Bronchial epithelial cell (primary cell): ENCODE measurements around the gene USP15. TPM values are rescaled to one million over a fixed set of nuclear protein-coding genes. Genes with fewer than 3 reads are reported as not detected.

Experiments
- DNase-seq: peaks from one replicate; pipeline ENCODE4 v3.0.0-alpha.2; 2010; ENCODE audit warnings: low read depth
- FAIRE-seq: peaks from 2 replicates; lab custom pipeline; 2011; peaks lifted over from hg19 to GRCh38; lab: Jason Lieb, UNC
- H3K27me3 ChIP-seq: 2 replicates; pipeline ENCODE4 v1.5.1; 2011; ENCODE audit warnings: low read length; ENCODE audit not compliant: control insufficient read depth, insufficient read depth
- H3K36me3 ChIP-seq: 2 replicates; pipeline ENCODE4 v1.5.1; 2011; ENCODE audit warnings: low read length; ENCODE audit not compliant: control insufficient read depth, insufficient read depth
- H3K4me3 ChIP-seq: 2 replicates; pipeline ENCODE4 v1.5.1; 2011; ENCODE audit warnings: mild to moderate bottlenecking, low read depth, low read length, control low read depth
- total RNA-seq: library from RNA; depleted of rRNA; stranded (reverse); fragments of >200 nt; gene quantifications from 2 replicates; pipeline ENCODE4 v1.2.1, GENCODE V29; 2014
- TF ChIP-seq, protein P1 (sequence below): IDR thresholded peaks from 2 replicates; pipeline ENCODE4 v1.5.1; 2011; ENCODE audit warnings: mild to moderate bottlenecking, moderate library complexity, low read length, control low read depth, inconsistent platforms; ENCODE audit not compliant: insufficient read depth, severe bottlenecking

USP15 gene
- total RNA-seq, 1 donor from 2014 or later: 56.3 TPM

DNA sequence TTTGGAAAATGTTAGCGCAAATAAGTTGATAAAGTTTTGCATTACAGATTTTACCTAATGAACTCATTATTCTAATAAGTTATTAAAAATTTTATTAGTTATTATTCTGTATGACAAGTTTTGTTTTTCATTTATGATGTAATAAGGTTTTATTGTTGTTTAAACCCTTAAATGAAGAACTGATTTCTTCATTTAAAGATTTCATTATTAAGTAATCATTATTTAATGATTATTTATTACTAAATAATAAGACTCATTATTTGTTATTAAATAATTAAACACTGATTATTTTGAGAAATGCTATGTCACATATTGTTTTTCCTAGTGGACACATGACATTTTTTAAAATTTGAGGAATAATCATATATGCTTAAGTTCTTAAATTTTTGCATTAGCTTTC, 34.2 kb downstream of the USP15 start:
- Histone ChIP-seq H3K36me3 (peaks cover 7% of the 10 kb centered on the region), H3K4me3 (no peak overlapping the region), H3K27me3 (no peaks in the 10 kb centered on the region)
- TF ChIP-seq, protein P1, sequence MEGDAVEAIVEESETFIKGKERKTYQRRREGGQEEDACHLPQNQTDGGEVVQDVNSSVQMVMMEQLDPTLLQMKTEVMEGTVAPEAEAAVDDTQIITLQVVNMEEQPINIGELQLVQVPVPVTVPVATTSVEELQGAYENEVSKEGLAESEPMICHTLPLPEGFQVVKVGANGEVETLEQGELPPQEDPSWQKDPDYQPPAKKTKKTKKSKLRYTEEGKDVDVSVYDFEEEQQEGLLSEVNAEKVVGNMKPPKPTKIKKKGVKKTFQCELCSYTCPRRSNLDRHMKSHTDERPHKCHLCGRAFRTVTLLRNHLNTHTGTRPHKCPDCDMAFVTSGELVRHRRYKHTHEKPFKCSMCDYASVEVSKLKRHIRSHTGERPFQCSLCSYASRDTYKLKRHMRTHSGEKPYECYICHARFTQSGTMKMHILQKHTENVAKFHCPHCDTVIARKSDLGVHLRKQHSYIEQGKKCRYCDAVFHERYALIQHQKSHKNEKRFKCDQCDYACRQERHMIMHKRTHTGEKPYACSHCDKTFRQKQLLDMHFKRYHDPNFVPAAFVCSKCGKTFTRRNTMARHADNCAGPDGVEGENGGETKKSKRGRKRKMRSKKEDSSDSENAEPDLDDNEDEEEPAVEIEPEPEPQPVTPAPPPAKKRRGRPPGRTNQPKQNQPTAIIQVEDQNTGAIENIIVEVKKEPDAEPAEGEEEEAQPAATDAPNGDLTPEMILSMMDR: no peak
- no peak for DNase-seq
- FAIRE-seq: no peak

DNA sequence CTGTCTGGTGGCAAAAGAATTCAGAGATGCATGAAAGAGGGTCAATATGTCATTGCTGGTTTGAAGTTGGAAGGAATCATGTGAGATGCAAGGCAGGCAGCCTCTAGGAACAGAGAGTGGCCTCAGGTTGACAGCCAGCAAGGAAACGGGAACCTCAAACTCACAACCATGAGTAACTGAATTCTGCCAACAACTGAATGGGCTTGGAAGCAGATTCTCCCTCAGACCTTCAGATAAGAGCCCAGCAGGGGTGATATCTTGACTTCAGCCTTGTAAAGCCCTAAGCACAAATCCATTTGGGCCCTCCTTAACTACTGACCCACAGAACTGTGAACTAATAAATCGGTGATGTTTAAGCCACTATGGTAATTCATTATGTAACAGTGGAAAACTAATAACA, 35.8 kb downstream of the USP15 start:
- TF ChIP-seq, protein P1: no peak
- H3K27me3 ChIP-seq: no peaks in the 10 kb centered on the region
- H3K36me3 ChIP-seq: peaks cover 7% of the 10 kb centered on the region
- no peak for DNase-seq
- FAIRE-seq: no peak
- no peak overlapping the region for H3K4me3 ChIP-seq

DNA sequence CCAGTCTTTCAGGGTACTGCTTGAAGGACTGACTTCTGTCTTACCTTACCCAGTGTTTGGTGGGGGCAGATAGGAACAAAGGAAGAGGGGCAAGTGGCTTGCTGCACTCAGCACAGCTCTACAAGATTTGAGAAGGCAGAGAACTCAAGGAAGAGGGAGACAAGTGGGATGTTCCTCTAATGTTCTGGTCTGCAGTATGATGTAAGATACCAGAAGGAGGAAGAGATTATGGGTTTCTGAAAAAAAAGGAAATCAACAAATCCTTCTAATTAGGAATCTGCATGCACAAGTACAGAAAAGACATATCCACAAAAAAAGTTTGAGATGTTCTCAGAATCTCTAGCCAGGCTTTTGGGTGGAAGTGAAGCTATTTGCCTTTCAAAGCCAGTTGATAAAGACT, 37.1 kb downstream of the USP15 start:
- Histone ChIP-seq H3K27me3 (no peaks in the 10 kb centered on the region), H3K36me3 (peaks cover 7% of the 10 kb centered on the region), H3K4me3 (no peak overlapping the region)
- FAIRE-seq (no peak), DNase-seq (no peak)
- TF ChIP-seq, protein P1: no peak

DNA sequence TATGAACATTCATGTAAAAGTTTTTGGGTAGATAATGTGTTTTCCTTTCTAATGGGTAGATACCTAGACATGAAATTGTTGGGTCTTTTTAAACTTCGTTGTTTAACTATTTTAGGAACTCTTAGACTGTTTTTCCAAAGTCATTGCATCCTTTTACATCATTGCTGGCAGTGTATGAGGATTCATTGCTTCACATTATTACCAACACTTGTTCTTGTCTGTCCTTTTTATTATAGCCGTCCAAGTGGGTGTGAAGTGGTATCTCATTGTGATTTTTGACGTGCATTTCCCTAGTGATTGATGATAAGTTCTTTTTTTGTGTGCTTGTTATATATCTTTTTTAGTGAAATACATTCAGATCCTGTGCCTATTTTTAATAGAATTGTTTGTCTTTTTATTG, 39.4 kb downstream of the USP15 start:
- Histone ChIP-seq H3K27me3 (no peaks in the 10 kb centered on the region), H3K36me3 (peaks cover 10% of the 10 kb centered on the region), H3K4me3 (no peak overlapping the region)
- FAIRE-seq: no peak
- TF ChIP-seq, protein P1: no peak
- no peak for DNase-seq

DNA sequence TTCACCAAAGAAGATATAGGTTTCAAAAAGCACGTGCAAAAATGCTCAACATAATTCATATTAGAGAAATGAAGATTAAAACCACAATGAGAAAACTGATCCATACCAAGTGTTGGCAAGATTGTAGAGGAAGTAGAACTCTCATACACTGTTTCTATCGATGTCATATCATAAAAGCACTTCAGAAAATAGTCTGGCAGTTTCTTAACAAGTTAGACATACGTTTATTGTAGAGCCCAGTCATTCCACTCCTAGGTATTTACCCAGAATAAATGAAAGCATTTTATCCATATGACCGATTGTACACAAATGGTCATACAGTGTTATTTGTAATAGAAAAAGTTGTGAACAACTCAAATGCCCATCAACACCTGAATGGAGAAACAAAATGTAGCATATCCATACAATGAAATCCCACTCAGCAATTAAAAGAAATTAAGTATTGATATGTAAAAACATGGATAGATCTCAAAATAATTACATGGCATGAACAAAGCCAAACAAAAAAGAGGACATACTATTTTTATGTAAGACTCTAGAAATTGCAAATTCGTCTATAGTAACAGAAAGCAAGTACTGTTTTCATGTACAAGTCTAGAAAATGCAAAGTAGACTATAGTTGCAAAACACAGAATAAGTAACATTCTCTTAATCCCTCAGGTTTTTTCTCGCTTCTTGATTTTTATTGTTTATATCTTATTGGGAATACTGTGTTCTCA, 41.0 kb downstream of the USP15 start:
- DNase-seq (no peak), FAIRE-seq (no peak)
- TF ChIP-seq, protein P1: no peak
- Histone ChIP-seq H3K27me3 (no peaks in the 10 kb centered on the region), H3K4me3 (no peak overlapping the region), H3K36me3 (peaks cover 5% of the 10 kb centered on the region)

DNA sequence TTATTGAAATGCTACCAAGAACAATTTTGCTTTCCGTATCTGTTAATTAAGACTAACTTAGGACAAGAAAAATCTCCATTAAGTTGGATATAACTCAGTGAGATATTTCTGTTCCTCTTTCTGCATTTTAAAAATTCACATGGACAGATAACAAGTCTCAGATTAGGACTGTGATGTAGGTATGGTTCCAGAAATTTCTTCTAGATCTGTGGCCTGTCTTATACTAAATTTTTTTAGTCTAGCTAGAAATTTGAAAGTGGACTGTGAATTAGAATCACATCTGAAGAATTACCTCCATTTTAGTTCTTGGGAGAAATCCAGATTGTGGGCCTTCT, 41.6 kb downstream of the USP15 start:
- H3K4me3 ChIP-seq: no peak overlapping the region
- H3K27me3 ChIP-seq: no peaks in the 10 kb centered on the region
- TF ChIP-seq, protein P1: no peak
- H3K36me3 ChIP-seq: peaks cover 5% of the 10 kb centered on the region
- no peak for DNase-seq
- no peak for FAIRE-seq
